Measurements from ENCODE around the gene SALL3. TPM values are rescaled to one million over a fixed set of nuclear protein-coding genes. Genes with fewer than 3 reads are reported as not detected.

The SALL3 gene
- total and polyA plus RNA-seq, 2 donors (not counting 3 experiments of a cell fraction or from before 2014, with no cell fraction given) = not detected

GRCh38 chr18:79019881-79020280 is 40.3 kb downstream of the SALL3 start:
- H3K27me3 ChIP-seq (ENCODE audit: control insufficient read depth in 2 of 2, insufficient read depth in 2 of 2, low read length in 2 of 2) = no peaks in the 10 kb centered on the region
- H3K27ac ChIP-seq (ENCODE audit: insufficient read depth, low read depth, low read length) = no peak overlapping the region
- no peak for DNase-seq (ENCODE audit: low read depth, low spot score)
- no TSS peak for BruUV-seq (replicated peaks)
- CTCF ChIA-PET = no interaction called here
- H3K9ac ChIP-seq (replicated peaks; ENCODE audit: extremely low read depth, insufficient read depth, low read length) = no peak overlapping the region
- no peaks in the 10 kb centered on the region for H3K4me1 ChIP-seq (ENCODE audit: control insufficient read depth, extremely low read depth, insufficient read depth, low read length)
- POLR2A ChIA-PET = no interaction called here
- H4K20me1 ChIP-seq (replicated peaks; ENCODE audit: control insufficient read depth, extremely low read depth, insufficient read depth, low read length) = no peaks in the 10 kb centered on the region
- no peak overlapping the region for H2AFZ ChIP-seq (ENCODE audit: low read depth, low read length)
- H3K4me3 ChIP-seq (replicated peaks in 1 of 3; ENCODE audit: insufficient read depth in 1 of 3, low read depth in 1 of 3, low read length in 3 of 3) = no peak overlapping the region
- no peak for TF ChIP-seq JUN (IDR thresholded peaks at IDR 0.05; ENCODE audit: borderline replicate concordance, insufficient read depth, insufficient read length, low read depth)
- no peak for TF ChIP-seq GATA2 (IDR thresholded peaks at IDR 0.05; ENCODE audit: insufficient read depth, insufficient read length, low read depth, low read length)
- TF ChIP-seq EZH2 (IDR thresholded peaks at IDR 0.05; ENCODE audit: borderline replicate concordance, low read depth, low read length, severe bottlenecking) = no peak
- no peak for TF ChIP-seq FOS (IDR thresholded peaks at IDR 0.05; ENCODE audit: borderline replicate concordance, insufficient read depth, low read length)
- H3K36me3 ChIP-seq (ENCODE audit: control insufficient read depth in 2 of 2, extremely low read depth in 1 of 2, insufficient read depth in 2 of 2, low read length in 2 of 2) = no peaks in the 10 kb centered on the region
- no peaks in the 10 kb centered on the region for H3K9me1 ChIP-seq (replicated peaks; ENCODE audit: control insufficient read depth, extremely low read depth, insufficient read depth, low read length)
- no peak overlapping the region for H3K4me2 ChIP-seq (ENCODE audit: insufficient read depth, low read length)
- dilution Hi-C loops (cut with MboI; ENCODE audit: extremely low pct_ligation_motif_present, low sequenced_read_pairs) = no loop called here
- no peaks in the 10 kb centered on the region for H3K79me2 ChIP-seq (ENCODE audit: control insufficient read depth, insufficient read depth, low read length)
- FAIRE-seq = no peak
- H3K9me3 ChIP-seq (replicated peaks; ENCODE audit: control insufficient read depth, insufficient read depth, low read length) = no peaks in the 10 kb centered on the region
- intact Hi-C loops (cut with micrococcal nuclease) = no loop called here

DNA sequence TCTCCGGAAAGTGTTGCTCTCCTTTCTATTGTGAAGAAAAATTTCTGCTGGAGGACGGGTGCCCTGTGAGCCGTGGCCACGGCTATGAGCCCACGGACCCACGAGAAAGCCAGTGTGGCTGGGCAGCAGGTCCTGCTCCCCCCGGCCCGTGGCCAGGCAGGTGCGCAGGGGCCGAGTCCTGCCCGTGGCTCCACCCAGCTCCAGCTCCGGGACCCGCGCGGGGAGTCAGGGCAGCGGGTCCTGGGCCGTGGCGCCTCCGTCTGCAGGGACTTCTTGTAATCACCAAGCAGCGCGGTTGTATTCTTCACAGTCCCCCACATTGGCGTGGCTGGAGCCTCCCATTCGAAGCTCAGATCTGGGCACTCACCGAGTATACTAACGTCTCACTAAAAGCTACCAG is 43.0 kb downstream of the SALL3 start:
- H3K27ac ChIP-seq (ENCODE audit: insufficient read depth, low read depth, low read length) = no peak overlapping the region
- intact Hi-C loops (cut with micrococcal nuclease) = no loop called here

More for the DNA sequence above, 43.0 kb downstream of the SALL3 start:
- H3K36me3 ChIP-seq (ENCODE audit: control insufficient read depth in 2 of 2, extremely low read depth in 1 of 2, insufficient read depth in 2 of 2, low read length in 2 of 2) = no peaks in the 10 kb centered on the region
- TF ChIP-seq MAX (IDR thresholded peaks at IDR 0.05; ENCODE audit: insufficient read depth, insufficient read length) = no peak
- no peak for FAIRE-seq
- no peaks in the 10 kb centered on the region for H3K27me3 ChIP-seq (ENCODE audit: control insufficient read depth in 2 of 2, insufficient read depth in 2 of 2, low read length in 2 of 2)
- POLR2A ChIA-PET = no interaction called here
- no peaks in the 10 kb centered on the region for H3K4me1 ChIP-seq (ENCODE audit: control insufficient read depth, extremely low read depth, insufficient read depth, low read length)
- DNase-seq (ENCODE audit: low read depth, low spot score) = no peak
- no peaks in the 10 kb centered on the region for H4K20me1 ChIP-seq (replicated peaks; ENCODE audit: control insufficient read depth, extremely low read depth, insufficient read depth, low read length)
- no peak overlapping the region for H2AFZ ChIP-seq (ENCODE audit: low read depth, low read length)
- no peak overlapping the region for H3K9ac ChIP-seq (replicated peaks; ENCODE audit: extremely low read depth, insufficient read depth, low read length)
- dilution Hi-C loops (cut with MboI; ENCODE audit: extremely low pct_ligation_motif_present, low sequenced_read_pairs) = no loop called here
- no peaks in the 10 kb centered on the region for H3K79me2 ChIP-seq (ENCODE audit: control insufficient read depth, insufficient read depth, low read length)
- CTCF ChIA-PET = no interaction called here
- no peak overlapping the region for H3K4me2 ChIP-seq (ENCODE audit: insufficient read depth, low read length)
- no peaks in the 10 kb centered on the region for H3K9me1 ChIP-seq (replicated peaks; ENCODE audit: control insufficient read depth, extremely low read depth, insufficient read depth, low read length)
- no peak overlapping the region for H3K4me3 ChIP-seq (replicated peaks in 1 of 3; ENCODE audit: insufficient read depth in 1 of 3, low read depth in 1 of 3, low read length in 3 of 3)
- H3K9me3 ChIP-seq (replicated peaks; ENCODE audit: control insufficient read depth, insufficient read depth, low read length) = no peaks in the 10 kb centered on the region
- BruUV-seq (replicated peaks) = no TSS peak

All from endothelial cell of umbilical vein (primary cell).